Mucosa of gallbladder (tissue), 1 donor: ENCODE results near the gene LYRM1. TPM values are rescaled to one million over a fixed set of nuclear protein-coding genes. Genes with fewer than 3 reads are reported as not detected.
"Not testable (repeated sequence)": the region's sequence is repeated elsewhere in the genome, so short reads cannot be mapped to it uniquely, and the experiment has no call there.

Source experiments
- DNase-seq: peaks from one replicate; pipeline ENCODE4 v3.0.0-alpha.2; 2020; ENCODE audit warnings: low spot score
- total RNA-seq: library from RNA; stranded (reverse); gene quantifications from one replicate; pipeline ENCODE4 v1.2.1, GENCODE V29; 2021
- donor health status: DM: no; HTN: no; CAD: no.

The LYRM1 gene
- total RNA-seq, 1 donor from 2014 or later: 28.6 TPM

DNA sequence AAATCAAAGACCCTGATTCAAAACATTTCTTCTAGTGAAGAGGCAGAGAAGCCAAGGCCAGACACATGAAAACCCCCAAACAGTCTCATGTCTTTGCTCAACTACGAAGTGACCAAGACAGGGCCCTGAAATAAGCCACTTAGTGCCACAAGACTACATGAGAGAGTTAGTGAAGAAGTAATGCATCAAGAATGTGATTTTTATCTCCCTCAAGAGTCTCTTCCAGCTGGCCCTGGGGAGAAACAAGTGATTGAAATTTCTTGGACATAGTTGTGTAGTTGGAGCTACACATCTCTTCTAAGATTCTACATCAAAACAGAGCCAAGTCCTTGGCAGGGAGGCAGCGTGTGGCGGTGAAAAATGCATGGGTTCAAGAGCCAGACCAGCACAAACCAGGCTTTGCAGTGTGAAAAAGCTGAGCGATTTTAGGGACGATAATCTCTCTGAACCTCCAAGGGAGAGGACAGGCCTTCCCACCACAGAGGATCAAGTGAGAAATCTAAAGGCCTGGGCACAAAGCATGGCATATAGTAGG, 30.6 kb downstream of the LYRM1 start:
- no peak for DNase-seq

DNA sequence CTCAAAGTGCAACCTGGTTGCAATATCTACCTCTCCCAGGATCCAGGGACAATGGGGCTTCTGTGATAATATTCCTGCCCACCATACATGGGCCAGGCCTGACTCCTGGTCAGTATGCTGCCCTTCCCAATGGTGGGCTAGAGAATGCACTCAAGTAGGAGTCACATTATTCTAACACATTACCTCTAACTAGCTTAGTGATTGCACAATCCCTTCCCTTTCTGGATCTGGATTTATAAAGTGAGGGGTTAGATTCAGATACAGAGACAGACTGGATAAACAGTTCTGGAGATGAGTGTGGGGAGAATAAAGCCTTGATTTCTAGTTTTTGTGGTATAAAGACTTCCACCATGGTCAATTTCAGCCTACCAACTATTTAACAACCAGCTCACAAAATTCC, 33.0 kb downstream of the LYRM1 start:
- DNase-seq: no peak

DNA sequence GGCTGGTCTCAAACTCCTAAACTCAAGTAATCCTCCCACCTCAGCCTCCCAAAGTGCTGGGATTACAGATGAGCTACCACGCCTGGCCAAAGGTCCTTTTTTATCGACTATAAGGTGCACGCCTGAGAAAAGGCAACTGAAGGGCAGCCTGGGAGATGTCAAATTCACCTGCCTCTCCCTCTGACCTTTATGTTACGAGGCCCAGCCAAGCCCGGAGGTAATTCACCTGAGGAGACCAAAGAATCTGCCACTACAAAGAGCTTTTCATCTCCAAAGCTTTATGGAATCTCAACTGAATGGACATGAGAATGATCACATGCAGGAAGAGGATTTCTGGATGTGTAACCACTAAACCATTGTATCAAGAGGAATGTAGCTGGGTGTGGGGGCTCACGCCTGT, 37.2 kb downstream of the LYRM1 start:
- DNase-seq: no peak

DNA sequence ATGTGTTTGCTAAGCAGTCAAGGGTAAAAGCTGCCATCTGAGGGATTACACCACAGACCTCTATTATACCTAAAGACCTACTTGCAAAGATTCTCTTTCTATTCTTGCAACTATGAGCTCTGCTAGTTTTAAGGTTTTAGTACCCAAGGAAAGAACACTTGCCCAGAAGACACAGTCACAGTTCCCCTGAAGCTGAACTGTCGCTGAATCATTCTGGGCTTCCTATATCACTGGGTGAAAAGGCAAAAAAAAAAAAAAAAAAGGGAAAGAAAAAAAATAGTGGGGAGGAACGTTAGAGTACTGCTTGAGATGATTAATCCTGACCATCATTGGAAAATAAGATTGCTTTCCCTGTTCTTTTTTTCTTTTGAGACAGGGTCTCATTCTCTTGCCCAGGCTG, 37.9 kb downstream of the LYRM1 start:
- DNase-seq: no peak

DNA sequence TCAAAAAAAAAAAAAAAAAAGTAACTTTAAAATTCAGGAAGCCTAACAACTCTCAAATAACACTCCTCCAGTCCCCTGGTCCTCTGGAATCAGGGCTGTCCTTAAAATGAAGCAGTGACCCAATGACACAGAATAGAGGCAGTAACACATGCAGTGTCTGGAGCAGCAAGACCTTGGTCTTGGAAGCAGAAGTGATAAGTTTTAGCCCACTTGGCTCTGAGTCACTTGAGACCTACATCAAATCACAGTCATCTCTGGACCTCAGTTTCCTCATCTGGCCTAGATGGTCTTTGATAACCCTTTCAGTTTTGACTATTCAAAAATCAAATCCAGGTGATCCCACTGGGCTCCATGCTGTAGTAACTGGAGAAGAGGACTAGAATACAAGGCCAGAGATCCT, 39.0 kb downstream of the LYRM1 start:
- DNase-seq: no peak

DNA sequence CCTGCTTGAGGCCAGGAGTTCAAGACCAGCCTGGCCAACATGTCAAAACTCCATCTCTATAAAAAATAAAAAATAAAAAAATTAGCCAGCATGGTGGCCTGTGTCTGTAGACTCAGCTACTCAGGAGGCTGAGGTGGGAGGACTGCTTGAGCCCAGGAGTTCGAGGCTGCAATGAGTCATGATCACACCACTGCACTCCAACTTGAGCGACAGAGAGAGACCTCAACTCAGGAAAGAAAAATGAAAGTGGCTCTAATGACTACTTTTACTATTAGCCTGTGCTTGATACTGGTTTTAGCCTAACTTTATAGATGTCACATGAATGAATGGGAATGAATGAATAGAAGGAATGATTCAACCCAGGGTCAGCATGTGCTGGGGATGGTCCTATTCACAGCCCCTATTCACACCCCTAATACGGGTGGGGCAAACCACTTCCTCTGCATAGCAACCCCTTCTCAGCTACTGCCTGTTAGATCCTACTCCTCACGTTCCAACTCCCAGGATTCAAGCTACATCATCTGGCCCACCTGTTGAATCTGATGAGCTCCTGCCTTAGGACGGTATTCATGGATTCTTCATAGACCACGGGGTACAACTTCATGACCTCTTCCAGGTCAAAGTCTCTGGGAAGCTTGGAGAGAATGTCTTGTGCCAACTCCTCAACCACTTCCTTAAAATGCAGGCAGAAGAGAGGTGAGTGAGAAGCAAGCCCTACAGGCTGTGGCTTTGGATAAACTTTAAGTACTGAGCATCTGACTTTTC, 40.5 kb downstream of the LYRM1 start:
- no peak for DNase-seq

DNA sequence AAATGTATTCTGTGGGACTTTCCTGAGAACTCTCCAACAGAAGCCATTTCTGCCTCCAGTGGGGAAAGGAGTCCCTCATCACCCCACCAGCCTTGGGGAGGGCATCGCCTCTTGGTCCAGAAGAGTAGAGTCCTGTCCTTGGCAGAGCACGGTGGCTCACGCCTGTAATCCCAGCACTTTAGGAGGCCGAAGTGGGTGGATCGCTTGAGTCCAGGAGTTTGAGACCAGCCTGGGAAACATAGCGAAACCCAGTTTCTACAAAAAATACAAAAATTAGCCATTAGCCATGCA, 41.0 kb downstream of the LYRM1 start:
- no peak for DNase-seq

DNA sequence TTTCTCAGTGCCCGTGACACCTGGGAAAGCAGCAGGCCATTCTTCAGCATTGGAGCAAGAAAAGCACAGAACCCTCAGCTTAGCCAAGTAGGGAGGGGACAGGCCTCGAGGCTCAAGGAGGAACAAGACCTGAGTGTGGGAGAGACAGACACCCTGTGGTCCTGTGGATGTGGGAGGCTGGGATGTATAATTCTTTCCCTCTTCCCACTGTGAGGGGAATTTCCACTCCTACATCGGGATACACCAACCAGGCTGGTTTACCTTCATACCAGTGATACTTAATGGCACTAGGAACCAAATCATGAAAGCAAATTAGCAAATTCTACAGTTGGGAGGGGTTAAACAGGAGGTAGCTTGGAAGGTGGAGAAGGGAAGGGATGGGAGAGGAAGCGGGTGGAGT, 41.7 kb downstream of the LYRM1 start:
- DNase-seq: no peak

DNA sequence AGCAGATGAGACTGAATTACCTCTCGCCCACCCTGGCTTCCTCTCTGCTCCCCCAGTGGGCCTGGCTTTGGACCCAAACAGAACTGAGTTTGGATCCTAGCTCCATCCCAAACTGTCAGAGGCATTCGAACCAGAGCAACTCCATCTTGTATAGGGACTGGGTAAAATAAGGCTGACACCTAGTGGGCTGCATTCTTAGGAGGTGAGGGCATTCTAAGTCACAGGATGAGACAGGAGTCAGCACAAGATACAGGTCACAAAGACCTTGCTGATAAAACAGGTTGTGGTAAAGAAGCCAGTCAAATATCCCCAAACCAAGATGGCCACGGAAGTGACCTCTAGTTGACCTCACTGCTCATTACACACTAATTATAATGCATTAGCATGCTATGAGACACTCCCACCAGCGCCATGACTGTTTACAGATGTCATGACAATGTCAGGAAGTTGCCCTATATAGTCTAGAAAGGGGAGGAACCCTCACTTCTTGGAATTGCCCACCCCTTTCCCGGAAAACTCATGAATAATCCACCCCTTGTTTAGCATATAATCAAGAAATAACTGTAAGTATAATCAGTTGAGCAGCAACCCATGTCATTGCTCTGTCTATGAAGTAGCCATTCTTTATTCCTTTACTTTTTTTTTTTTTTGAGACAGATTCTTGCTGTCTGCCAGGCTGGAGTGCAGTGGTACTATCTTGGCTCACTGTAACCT, 44.4 kb downstream of the LYRM1 start:
- no peak for DNase-seq

DNA sequence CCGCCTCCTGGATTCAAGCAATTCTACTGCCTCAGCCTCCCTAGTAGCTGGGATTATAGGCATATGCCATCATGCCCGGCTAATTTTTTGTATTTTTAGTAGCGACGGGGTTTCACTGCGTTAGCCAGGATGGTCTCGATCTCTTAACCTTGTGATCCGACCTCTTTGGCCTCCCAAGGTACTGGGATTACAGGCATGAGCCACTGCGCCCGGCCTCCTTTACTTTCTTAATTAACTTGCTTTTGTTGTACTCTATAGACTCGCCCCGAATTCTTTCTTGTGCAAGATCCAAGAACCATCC, 45.0 kb downstream of the LYRM1 start:
- DNase-seq: not testable (repeated sequence)

DNA sequence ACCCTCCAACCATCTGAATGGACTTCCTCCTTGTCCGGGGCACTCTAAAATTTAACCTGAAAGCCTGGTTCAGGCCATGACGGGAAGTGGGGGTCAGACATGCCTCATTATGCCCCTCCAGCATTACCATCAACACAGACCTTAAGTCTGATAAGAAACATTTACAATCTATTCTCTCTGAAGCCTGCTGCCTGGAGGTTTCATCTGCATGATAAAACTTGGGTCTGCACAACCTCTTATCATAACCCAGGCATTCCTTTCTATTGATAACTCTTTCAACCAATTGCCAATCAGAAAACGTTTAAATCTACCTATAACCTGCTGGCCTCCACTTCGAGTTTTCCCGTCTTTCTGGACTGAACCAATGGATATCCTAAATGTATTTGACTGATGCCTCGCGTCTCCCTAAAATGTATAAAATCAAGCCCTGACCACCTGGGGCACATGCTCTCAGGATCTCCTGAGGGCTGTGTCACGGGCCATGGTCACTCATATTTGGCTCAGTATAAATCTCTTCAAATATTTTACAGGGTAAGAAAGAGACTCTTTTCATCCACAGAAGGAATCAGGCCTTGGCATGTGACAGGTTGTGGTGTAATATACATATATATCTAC, 45.6 kb downstream of the LYRM1 start:
- no peak for DNase-seq

DNA sequence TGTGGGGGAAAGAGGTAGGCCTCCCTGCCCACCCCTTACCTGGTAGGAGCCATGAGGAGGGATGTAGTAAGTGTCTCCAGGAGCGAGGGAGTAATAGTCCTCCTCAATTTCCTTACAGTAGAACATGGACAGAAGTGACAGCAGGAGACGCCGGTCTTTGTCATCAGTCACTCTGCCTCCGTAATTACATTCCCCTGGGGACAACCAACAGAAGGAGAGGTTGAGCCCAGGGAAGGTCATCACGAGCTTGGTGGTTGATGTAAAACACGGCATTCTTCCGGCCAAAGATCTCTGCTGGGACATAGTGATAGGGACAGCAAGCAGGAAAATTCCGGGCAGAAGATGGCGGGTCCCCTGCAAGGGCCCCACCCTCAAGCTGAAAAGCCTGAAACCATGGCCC, 47.9 kb downstream of the LYRM1 start:
- DNase-seq: no peak

DNA sequence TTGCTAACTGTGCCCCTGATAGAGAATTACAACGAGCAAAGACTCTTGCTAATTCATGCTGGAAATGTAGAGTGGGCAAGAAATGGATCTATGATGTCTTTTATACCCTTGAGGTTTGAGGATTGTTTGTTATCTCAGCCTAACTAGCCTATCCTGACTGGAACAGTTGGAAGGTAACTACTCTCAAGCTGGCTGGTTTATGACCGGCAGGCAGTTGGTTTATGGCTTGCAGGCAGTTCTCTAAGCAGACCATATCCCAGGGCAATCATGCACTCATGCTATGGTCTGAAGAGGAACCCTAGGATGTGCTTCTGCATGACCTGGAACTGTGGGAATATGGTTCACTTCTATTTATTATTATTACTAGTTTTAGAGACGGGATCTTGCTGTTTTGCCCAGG, 49.1 kb downstream of the LYRM1 start:
- no peak for DNase-seq

DNA sequence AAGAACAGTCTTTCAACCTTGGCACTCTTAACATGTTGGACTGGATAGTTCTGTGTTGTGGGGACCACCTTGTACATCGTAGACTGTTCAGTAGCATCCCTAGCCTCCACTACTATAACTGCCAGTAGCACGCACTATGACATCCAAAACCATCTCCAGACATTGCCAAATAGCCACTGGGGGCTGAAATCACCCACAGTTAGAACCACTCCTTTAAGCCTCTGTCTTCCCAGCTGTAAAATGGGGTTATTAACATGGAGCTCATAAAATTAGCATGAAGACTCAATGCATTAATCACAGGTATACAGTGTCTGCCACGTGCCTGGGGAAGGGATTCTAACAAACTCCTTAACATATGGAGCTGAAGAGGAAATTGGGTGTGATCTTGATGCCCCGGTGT, 49.7 kb downstream of the LYRM1 start:
- DNase-seq: no peak

DNA sequence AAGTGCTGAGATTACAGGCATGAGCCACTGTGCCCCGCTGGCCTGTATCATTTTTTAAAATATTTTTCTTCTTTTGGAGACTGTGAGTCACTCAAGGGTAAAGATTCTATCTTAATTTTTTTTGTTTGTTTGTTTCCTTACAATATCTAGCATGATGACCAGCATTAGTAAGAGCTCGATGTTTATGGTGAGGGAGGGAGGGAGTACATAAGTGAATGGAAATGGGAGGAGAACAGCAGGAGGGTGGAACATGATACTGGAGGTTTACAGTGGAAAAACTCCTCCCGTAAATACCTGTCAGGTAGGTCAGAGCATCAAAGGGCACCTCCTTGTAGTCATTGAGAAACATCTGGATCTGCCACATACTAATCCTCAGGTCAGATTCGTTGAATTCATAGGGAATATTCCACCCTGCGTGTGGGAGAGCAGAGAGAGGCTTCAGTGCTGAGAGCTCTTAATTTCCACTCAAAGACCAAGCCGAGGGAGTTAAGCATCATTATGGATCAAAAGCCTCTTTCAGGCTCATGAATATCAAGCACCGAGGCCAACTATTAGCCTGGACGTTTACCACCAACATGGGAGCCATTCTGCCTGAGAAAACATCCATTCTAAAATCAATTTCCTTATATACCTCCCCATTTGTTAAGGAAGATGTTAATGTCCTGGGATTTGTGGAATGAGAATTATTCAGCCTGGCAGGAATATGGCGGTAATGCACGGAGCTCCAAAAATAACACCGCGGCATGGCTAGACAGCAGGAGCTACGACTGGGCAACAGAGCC, 51.8 kb downstream of the LYRM1 start:
- no peak for DNase-seq

DNA sequence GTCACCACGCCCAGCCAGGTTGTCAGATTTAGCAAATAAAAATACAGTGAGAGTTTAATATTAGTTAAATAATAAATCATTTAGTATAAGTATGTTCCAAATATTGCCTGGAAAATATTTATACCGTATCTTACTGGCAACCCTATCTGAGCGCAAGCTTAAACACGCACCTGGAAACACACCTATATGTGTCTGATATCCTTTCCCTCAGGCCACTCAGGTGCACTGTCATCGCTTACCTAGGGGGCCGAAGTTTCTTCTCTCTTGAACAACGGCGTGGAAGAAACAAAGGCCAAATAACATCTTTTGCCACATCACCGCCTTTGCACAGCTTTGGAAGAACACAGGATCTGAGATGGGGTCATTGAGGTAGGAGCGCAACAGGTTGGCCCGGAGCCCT, 54.0 kb downstream of the LYRM1 start:
- DNase-seq: no peak

DNA sequence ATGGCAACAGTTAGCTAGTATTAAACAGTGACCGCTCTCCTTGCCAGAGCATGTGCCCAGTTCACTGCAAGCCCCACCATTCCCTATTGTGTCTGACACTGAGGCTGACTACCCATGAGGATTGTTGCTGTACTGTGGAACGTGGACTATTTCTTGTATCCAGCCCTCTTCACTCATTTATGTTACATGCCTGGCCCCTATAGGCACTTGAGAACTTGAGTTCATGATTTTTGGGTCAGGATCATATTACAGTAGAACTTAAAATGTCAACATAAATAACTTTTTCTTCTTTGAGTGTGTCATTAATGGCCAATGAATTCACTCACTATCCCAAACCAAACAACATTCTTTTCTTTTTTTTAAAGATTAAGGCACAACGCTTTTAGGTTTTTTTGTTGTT, 55.7 kb downstream of the LYRM1 start:
- no peak for DNase-seq

DNA sequence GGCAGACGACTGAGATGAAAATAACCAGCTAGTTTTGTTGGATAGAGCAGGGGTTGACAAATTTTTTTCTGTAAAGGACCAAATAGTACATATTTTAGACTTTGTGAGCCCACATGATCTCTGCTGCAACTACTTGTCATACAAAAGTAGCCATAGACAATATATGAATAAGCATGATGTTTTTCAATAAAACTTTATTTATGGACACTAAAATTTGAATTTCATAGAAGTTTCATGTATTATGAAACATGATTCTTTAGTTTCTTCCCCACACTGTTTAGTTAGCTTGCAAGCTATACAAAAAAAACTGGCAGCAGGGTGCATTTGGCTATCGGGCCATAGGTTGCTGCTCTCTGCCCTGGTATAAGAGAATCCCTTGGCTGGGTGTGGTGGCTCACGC, 56.6 kb downstream of the LYRM1 start:
- no peak for DNase-seq

DNA sequence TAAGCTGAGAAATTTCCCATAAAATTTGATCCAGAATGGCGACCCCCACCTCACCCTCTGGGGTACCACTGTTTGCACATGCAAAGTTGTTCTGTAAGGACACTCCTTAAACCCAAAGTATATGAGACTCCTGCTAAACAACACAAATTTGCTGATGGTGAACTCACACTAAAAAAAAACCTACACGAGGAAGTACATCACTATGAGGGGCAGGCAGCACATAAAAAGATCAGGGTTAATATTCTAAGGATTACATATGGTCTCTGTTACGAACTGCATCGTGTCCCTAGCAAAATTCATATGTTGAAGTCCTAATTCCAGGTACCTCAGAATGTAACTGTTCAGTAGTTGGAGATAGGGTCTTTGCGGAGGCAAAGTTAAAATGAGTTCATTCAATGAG, 60.3 kb downstream of the LYRM1 start:
- no peak for DNase-seq

DNA sequence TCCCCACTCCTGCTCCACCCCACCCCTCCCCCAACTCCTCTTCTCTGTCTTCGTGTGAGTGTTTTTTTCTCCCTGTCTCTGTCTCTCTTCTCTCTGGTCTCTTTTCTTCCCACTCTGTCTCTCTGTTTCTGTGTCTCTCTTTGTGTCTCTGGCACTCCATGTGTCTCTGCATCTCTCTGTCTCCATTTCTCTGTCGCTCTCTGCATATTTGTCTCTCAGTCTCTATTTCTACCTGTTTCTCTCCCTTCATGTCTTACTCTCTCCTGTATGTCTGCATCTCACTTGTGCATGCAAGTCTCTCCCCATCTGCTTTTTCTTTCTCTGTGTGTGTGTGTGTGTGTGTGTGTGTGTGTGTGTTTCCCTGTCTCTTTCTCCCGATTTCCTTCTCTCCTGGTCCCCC, 68.2 kb downstream of the LYRM1 start:
- no peak for DNase-seq

DNA sequence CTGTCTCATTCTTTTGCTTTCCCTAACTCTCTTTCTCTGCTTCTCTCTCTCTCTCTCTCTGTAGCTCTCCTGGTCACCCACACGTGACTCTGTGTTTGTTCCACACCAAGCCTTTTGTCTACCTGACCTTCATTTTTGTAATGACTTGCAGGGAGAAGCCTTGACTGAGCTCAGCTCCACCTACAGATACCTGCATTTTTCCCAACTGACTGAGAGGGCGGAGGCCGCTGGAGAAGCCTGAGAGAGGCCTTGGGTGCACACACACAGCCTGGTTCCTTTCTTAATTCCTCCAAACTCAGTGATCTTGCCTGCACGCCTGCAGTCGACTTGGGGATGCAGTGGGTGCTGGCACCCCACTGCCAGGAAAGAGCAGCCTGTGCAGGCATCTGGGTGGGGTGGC, 68.8 kb downstream of the LYRM1 start:
- no peak for DNase-seq

DNA sequence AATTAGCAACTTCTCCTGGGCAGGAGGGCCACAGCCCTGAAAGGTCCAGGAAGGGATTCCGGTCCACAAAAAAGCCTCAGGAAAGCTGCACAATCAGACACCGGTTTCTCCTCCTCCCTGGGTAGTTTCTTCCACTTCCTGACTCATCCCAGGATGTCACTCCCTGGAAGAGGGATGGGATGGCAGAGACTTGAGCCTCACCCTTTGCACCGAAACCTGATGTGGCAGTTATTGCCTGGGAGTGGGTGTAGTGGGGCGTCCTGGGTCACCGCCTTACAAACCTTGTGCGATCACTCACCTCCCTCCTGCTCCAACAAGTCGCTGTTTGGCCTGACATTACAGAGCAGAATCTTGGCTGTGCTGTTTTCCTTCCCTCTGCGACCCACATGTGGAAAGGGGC, 70.8 kb downstream of the LYRM1 start:
- no peak for DNase-seq

DNA sequence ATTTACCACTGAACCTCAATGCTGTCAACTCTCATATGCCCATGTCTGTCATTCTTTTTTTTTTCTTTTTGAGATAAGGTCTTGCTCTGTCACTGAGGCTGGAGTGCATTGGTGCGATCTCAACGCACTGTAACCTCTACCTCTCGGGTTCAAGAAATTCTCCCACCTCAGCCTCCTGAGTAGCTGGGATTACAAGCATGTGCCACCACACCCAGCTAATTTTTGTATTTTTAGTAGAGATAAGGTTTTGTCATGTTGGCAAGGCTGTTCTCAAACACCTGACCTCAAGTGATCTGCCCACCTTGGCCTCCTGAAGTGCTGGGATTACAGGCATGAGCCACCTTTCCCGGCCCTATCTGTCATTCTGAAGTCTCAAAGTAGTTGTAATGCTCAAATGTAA, 72.6 kb downstream of the LYRM1 start:
- DNase-seq: not testable (repeated sequence)
